B cell (primary cell): ENCODE measurements around the gene TDRD5.
A peak's percentile ranks its signal among the peaks of the same experiment; 100 is the strongest.

Source experiments
- CTCF ChIP-seq: fragments of 200-600 bp; IDR thresholded peaks from one replicate; pipeline ENCODE4 v1.8.0; 2022; ENCODE audit warnings: antibody characterized with exemption, mild to moderate bottlenecking
- EZH2 ChIP-seq: IDR thresholded peaks from 2 replicates; pipeline ENCODE4 v1.6.1; 2012; ENCODE audit warnings: borderline replicate concordance, low read depth, mild to moderate bottlenecking, moderate library complexity, low read length; ENCODE audit not compliant: insufficient read depth, poor library complexity, severe bottlenecking

- no peak for TF ChIP-seq EZH2
- peak; percentile 76 for TF ChIP-seq CTCF
Measured at GRCh38 chr1:179706339-179706941, 114.8 kb downstream of the TDRD5 start.
